ENCODE measurements around the gene ZSCAN1. TPM values are rescaled to one million over a fixed set of nuclear protein-coding genes. Genes with fewer than 3 reads are reported as not detected.

Gene ZSCAN1
- total RNA-seq, 1 donor from 2014 or later = not detected

GRCh38 chr19:58009666-58010301, 24.0 kb upstream of the ZSCAN1 start:
- Mint-ChIP-seq H3K36me3 (ENCODE audit: low read depth) (peaks cover 39% of the 10 kb centered on the region), H3K27me3 (peaks cover under 1% of the 10 kb centered on the region), H3K9me3 (peaks cover 33% of the 10 kb centered on the region), H3K27ac (peak overlapping the region; percentile 72), H3K4me1 (peaks cover 4% of the 10 kb centered on the region), H3K4me3 (peak overlapping the region; percentile 82)
- peak; percentile 93 for ATAC-seq (ENCODE audit: low read depth)
- CTCF ChIA-PET = no interaction called here
- TF ChIP-seq, protein P1, sequence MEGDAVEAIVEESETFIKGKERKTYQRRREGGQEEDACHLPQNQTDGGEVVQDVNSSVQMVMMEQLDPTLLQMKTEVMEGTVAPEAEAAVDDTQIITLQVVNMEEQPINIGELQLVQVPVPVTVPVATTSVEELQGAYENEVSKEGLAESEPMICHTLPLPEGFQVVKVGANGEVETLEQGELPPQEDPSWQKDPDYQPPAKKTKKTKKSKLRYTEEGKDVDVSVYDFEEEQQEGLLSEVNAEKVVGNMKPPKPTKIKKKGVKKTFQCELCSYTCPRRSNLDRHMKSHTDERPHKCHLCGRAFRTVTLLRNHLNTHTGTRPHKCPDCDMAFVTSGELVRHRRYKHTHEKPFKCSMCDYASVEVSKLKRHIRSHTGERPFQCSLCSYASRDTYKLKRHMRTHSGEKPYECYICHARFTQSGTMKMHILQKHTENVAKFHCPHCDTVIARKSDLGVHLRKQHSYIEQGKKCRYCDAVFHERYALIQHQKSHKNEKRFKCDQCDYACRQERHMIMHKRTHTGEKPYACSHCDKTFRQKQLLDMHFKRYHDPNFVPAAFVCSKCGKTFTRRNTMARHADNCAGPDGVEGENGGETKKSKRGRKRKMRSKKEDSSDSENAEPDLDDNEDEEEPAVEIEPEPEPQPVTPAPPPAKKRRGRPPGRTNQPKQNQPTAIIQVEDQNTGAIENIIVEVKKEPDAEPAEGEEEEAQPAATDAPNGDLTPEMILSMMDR (IDR thresholded peaks at IDR 0.05) = no peak
- intact Hi-C loops (cut with micrococcal nuclease) = loop anchor here (5.0 to 10.0 kb wide), 2 partner anchors 295 to 602 kb away; partner anchors contain the start of gene ERVK3-1
- POLR2A ChIA-PET = no interaction called here
- DNase-seq = peak; percentile 69

DNA sequence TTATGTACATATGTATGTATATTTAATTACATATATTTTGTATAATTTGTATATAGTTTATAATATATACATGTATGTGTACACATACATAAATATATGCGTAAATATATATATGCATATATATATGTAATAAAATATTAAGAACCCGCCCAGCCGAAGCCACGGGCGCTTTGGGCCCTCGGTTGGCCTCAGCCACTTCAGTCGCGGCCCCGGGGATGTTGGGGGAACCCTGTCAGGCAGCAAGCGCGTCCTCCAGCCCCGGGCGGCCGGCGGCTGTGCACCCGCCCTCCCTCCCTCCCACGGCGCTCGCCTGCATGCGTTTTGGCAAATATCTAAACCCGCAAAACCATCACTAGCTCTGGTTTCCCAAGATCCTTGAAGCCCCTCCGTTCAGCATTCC, 23.3 kb upstream of the ZSCAN1 start:
- TF ChIP-seq, protein P1 (IDR thresholded peaks at IDR 0.05) = no peak
- peak overlapping the region; percentile 50 for H3K4me3 Mint-ChIP-seq
- H3K27ac Mint-ChIP-seq = no peak overlapping the region
- POLR2A ChIA-PET = no interaction called here
- H3K4me1 Mint-ChIP-seq = peaks cover 4% of the 10 kb centered on the region
- peaks cover 32% of the 10 kb centered on the region for H3K36me3 Mint-ChIP-seq (ENCODE audit: low read depth)
- no peak for ATAC-seq (ENCODE audit: low read depth)
- intact Hi-C loops (cut with micrococcal nuclease) = no loop called here
- no peak for DNase-seq
- H3K9me3 Mint-ChIP-seq = peaks cover 31% of the 10 kb centered on the region
- peaks cover 2% of the 10 kb centered on the region for H3K27me3 Mint-ChIP-seq
- CTCF ChIA-PET = no interaction called here

- peaks cover 14% of the 10 kb centered on the region for H3K9me3 Mint-ChIP-seq
- H3K4me3 Mint-ChIP-seq = no peak overlapping the region
- H3K4me1 Mint-ChIP-seq = peaks cover 4% of the 10 kb centered on the region
- ChIA-PET POLR2A (no interaction called here), CTCF (no interaction called here)
- DNase-seq (no peak), ATAC-seq (ENCODE audit: low read depth) (no peak)
- H3K27me3 Mint-ChIP-seq = peaks cover 6% of the 10 kb centered on the region
- intact Hi-C loops (cut with micrococcal nuclease) = no loop called here
- peaks cover 8% of the 10 kb centered on the region for H3K36me3 Mint-ChIP-seq (ENCODE audit: low read depth)
- H3K27ac Mint-ChIP-seq = no peak overlapping the region
- TF ChIP-seq, protein P1 (IDR thresholded peaks at IDR 0.05) = no peak
These were observed 19.7 kb upstream of the ZSCAN1 start for GRCh38 chr19:58014141-58014540.

DNA sequence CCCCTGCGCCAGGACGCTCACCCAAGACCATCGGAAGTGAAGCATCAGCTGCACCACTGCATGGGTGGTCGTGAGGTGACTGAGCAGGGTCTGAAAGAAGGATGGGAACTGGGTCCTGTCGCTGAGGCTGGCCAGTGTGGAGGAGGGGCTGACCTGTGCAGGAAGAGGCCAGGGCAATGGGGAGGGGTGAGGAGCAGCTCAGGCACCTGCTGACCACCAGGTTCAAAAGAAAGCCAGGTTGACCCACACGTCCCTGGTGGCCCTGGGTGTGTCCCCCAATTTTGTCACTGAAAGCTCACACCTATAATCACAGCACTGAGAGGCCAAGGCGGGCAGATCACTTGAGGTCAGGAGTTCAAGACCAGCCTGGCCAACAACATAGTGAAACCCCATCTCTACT, 13.7 kb upstream of the ZSCAN1 start:
- ATAC-seq (ENCODE audit: low read depth) (no peak), DNase-seq (no peak)
- Mint-ChIP-seq H3K4me1 (no peaks in the 10 kb centered on the region), H3K27me3 (peaks cover 4% of the 10 kb centered on the region), H3K36me3 (ENCODE audit: low read depth) (no peaks in the 10 kb centered on the region), H3K9me3 (peaks cover under 1% of the 10 kb centered on the region), H3K27ac (no peak overlapping the region), H3K4me3 (no peak overlapping the region)
- ChIA-PET POLR2A (no interaction called here), CTCF (no interaction called here)
- TF ChIP-seq, protein P1 (IDR thresholded peaks at IDR 0.05) = no peak
- intact Hi-C loops (cut with micrococcal nuclease) = loop anchor here (5.0 kb wide), 1 partner anchor 37 kb away; the partner anchor contains the start of gene ZNF135

DNA sequence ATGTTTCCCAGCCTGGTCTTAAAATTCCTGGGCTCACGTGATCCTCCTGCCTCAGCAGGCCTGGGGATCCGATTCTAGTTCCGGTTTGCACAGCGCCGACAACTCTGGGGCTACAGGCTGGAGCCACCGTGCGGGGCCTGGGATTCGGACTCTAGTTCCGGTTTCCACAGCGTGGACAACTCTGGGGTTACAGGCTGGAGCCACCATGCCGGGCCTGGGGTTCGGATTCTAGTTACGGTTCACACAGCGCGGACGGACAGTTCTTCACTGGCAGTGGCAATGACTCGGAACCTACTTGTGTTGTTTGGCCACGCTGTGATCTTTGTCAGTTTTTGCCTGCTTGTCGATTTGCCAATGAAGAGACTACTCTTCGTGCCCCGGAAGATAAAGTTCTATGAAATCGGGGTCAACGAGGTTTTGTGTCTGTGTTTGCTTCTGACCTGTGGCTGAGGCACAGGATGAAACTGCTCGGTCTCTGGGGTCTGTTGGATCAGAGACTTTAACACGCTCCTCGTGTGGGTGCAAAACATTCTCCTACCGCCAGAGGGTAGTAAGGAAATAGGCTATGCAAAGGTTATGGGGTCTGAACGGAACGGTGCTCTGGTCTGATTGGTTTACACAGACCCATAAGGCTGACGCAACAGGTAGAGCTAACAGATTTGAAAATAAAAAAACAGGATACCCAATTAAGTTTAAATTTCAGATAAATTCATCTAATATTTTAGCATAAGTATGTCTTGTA, 12.1 kb upstream of the ZSCAN1 start:
- ChIA-PET CTCF (interaction anchor here (1.2 to 1.6 kb wide), 2 partner anchors 129 to 134 kb away, joined by 4 to 10 read pairs; partner anchors contain the start of gene ZNF329), POLR2A (interaction anchor here (1.0 to 1.2 kb wide), 3 partner anchors 19 to 305 kb away, joined by 4 to 8 read pairs (median 6); partner anchors contain the start of genes ZNF329, ZNF606 and ZSCAN22)

More for the DNA sequence above, 12.1 kb upstream of the ZSCAN1 start:
- DNase-seq = no peak
- Mint-ChIP-seq H3K27me3 (peaks cover 4% of the 10 kb centered on the region), H3K27ac (no peak overlapping the region), H3K4me3 (no peak overlapping the region), H3K9me3 (peaks cover 8% of the 10 kb centered on the region), H3K36me3 (ENCODE audit: low read depth) (no peaks in the 10 kb centered on the region), H3K4me1 (no peaks in the 10 kb centered on the region)
- intact Hi-C loops (cut with micrococcal nuclease) = loop anchor here (1.0 to 5.0 kb wide), 3 partner anchors 36 to 134 kb away; partner anchors contain the start of genes ZNF135 and ZNF329
- peak; percentile 100 for ATAC-seq (ENCODE audit: low read depth)
- TF ChIP-seq, protein P1 (IDR thresholded peaks at IDR 0.05) = no peak
